Measurements from ENCODE around the gene CLPSL1.

The CLPSL1 gene

GRCh38 chr6:35810971-35811698 is 30.3 kb downstream of the CLPSL1 start:
- Histone ChIP-seq H3K27ac (ENCODE audit: low read depth, low read length, poor library complexity, severe bottlenecking) (no peak overlapping the region), H3K9me3 (ENCODE audit: low read length) (no peaks in the 10 kb centered on the region), H2AFZ (ENCODE audit: low read length) (no peak overlapping the region), H3K4me3 (ENCODE audit: low read depth, low read length, poor library complexity, severe bottlenecking) (no peak overlapping the region), H3K27me3 (ENCODE audit: insufficient read depth, low read length) (no peaks in the 10 kb centered on the region), H3K4me2 (ENCODE audit: low read length) (peak overlapping the region; percentile 36; the same call in 1 of the 2 replicates), H3K9me2 (ENCODE audit: low read depth, low read length) (no peaks in the 10 kb centered on the region), H4K20me1 (ENCODE audit: insufficient read depth, low read length) (no peaks in the 10 kb centered on the region), H3K4me1 (ENCODE audit: insufficient read depth, low read length, severe bottlenecking) (no peaks in the 10 kb centered on the region), H3K79me2 (ENCODE audit: insufficient read depth, low read length) (no peaks in the 10 kb centered on the region), H3F3A (ENCODE audit: insufficient read depth, low read length) (no peaks in the 10 kb centered on the region), H3K36me3 (ENCODE audit: insufficient read depth, low read length) (no peaks in the 10 kb centered on the region), H3K9ac (ENCODE audit: low read length) (no peak overlapping the region)
- TF ChIP-seq EZH2 (IDR thresholded peaks at IDR 0.05; ENCODE audit: borderline replicate concordance, low read length) (no peak), CTCF (IDR thresholded peaks at IDR 0.05; ENCODE audit: low read length) (no peak)

- no peaks in the 10 kb centered on the region for H3K9me2 ChIP-seq (ENCODE audit: low read depth, low read length)
- no peaks in the 10 kb centered on the region for H3K4me1 ChIP-seq (ENCODE audit: insufficient read depth, low read length, severe bottlenecking)
- H3K27me3 ChIP-seq (ENCODE audit: insufficient read depth, low read length) = no peaks in the 10 kb centered on the region
- no peak overlapping the region for H3K9ac ChIP-seq (ENCODE audit: low read length)
- H3K79me2 ChIP-seq (ENCODE audit: insufficient read depth, low read length) = no peaks in the 10 kb centered on the region
- H3F3A ChIP-seq (ENCODE audit: insufficient read depth, low read length) = no peaks in the 10 kb centered on the region
- H3K27ac ChIP-seq (ENCODE audit: low read depth, low read length, poor library complexity, severe bottlenecking) = no peak overlapping the region
- H3K4me2 ChIP-seq (ENCODE audit: low read length) = 0 out of 2 replicates have a peak overlapping the region, but pooled peaks have one; percentile 36
- no peak overlapping the region for H2AFZ ChIP-seq (ENCODE audit: low read length)
- H3K36me3 ChIP-seq (ENCODE audit: insufficient read depth, low read length) = no peaks in the 10 kb centered on the region
- TF ChIP-seq CTCF (IDR thresholded peaks at IDR 0.05; ENCODE audit: low read length) (no peak), EZH2 (IDR thresholded peaks at IDR 0.05; ENCODE audit: borderline replicate concordance, low read length) (no peak)
- H3K9me3 ChIP-seq (ENCODE audit: low read length) = no peaks in the 10 kb centered on the region
- no peak overlapping the region for H3K4me3 ChIP-seq (ENCODE audit: low read depth, low read length, poor library complexity, severe bottlenecking)
- no peaks in the 10 kb centered on the region for H4K20me1 ChIP-seq (ENCODE audit: insufficient read depth, low read length)
These were observed 30.8 kb downstream of the CLPSL1 start for GRCh38 chr6:35811699-35811995.

- no peak overlapping the region for H3K9ac ChIP-seq (ENCODE audit: low read length)
- no peaks in the 10 kb centered on the region for H3K36me3 ChIP-seq (ENCODE audit: insufficient read depth, low read length)
- no peak overlapping the region for H3K4me2 ChIP-seq (ENCODE audit: low read length)
- H3K4me3 ChIP-seq (ENCODE audit: low read depth, low read length, poor library complexity, severe bottlenecking) = no peak overlapping the region
- no peaks in the 10 kb centered on the region for H3K79me2 ChIP-seq (ENCODE audit: insufficient read depth, low read length)
- H2AFZ ChIP-seq (ENCODE audit: low read length) = no peak overlapping the region
- H3K9me2 ChIP-seq (ENCODE audit: low read depth, low read length) = no peaks in the 10 kb centered on the region
- no peaks in the 10 kb centered on the region for H4K20me1 ChIP-seq (ENCODE audit: insufficient read depth, low read length)
- TF ChIP-seq EZH2 (IDR thresholded peaks at IDR 0.05; ENCODE audit: borderline replicate concordance, low read length) = no peak
- TF ChIP-seq CTCF (IDR thresholded peaks at IDR 0.05; ENCODE audit: low read length) = no peak
- no peaks in the 10 kb centered on the region for H3K27me3 ChIP-seq (ENCODE audit: insufficient read depth, low read length)
- H3F3A ChIP-seq (ENCODE audit: insufficient read depth, low read length) = no peaks in the 10 kb centered on the region
- no peak overlapping the region for H3K27ac ChIP-seq (ENCODE audit: low read depth, low read length, poor library complexity, severe bottlenecking)
- 0 out of 2 replicates have a peak, but pooled peaks cover 7% of the 10 kb centered on the region for H3K9me3 ChIP-seq (ENCODE audit: low read length)
- H3K4me1 ChIP-seq (ENCODE audit: insufficient read depth, low read length, severe bottlenecking) = no peaks in the 10 kb centered on the region
These were observed 36.7 kb downstream of the CLPSL1 start for GRCh38 chr6:35817515-35817914.

Measured in OCI-LY1 (cell line).